HG03565 (cell line): ENCODE measurements around the gene ZNF83.
"Not testable (repeated sequence)": the region's sequence is repeated elsewhere in the genome, so short reads cannot be mapped to it uniquely, and the experiment has no call there.

ENCODE experiments used
- ATAC-seq: cut with Tn5 transposase; IDR thresholded peaks from one replicate; pipeline ENCODE4 v1.9.1; 2021; ENCODE audit warnings: mild to moderate bottlenecking, moderate library complexity; ENCODE audit not compliant: unreplicated experiment

ZNF83 gene

GRCh38 chr19:52570000-52570861 lies 67.9 kb downstream of the ZNF83 start, which contains the start of gene ZNF701:
ZNF701 (plus strand) TSS chr19:52570287; CDS start chr19:52574148, 3,861 bp downstream.
- peak; percentile 91 for ATAC-seq

- ATAC-seq: not testable (repeated sequence)
Measured at GRCh38 chr19:52569638-52569999, 68.5 kb downstream of the ZNF83 start.

GRCh38 chr19:52567921-52568320 lies 70.2 kb downstream of the ZNF83 start:
- ATAC-seq: no peak

- no peak for ATAC-seq
Measured at GRCh38 chr19:52566588-52566987, 71.6 kb downstream of the ZNF83 start.

GRCh38 chr19:52566121-52566520 lies 72.0 kb downstream of the ZNF83 start:
- ATAC-seq: no peak
